HG02678 (cell line): ENCODE measurements around the gene NDUFA12.

ENCODE experiments used
- ATAC-seq: cut with Tn5 transposase; IDR thresholded peaks from one replicate; pipeline ENCODE4 v1.9.1; 2021; ENCODE audit warnings: mild to moderate bottlenecking, moderate library complexity; ENCODE audit not compliant: unreplicated experiment

NDUFA12 gene

DNA sequence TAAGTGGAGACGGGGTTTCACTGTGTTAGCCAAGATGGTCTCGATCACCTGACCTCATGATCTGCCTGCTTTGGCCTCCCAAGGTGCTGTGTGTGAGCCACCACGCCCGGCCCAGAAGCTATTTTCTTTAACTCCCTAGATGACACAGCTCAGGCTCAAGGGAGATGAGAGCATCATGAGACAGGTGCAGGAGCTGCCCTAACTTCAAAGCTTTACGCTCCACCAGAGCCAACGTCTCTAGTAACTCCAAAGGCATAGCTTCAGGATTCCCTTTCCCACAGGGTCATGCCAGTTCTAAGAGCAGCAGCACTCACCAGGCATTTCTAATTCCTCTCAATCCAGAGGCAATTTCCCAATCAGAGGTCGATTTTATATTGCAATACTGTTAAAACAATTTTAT is 21.0 kb downstream of the NDUFA12 start:
- ATAC-seq, result no peak

DNA sequence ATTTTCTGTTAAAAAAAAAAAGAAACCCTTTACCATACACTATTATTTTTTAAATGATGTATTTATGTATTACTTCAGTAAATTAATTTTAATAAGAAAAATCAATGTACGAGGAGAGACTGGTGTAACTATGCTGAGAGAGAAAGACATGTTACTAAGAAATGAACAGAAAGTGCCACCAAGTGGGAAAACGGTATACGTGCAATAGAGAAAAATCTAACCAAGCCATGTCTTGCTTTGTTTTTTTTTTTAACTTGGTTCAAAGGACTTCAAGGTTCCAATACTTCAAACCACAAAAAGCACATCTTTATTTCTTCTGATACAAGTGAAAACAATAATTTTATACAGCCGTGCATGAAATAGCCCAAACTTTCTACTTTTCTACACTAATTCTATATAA is 22.9 kb downstream of the NDUFA12 start:
- ATAC-seq, result no peak

DNA sequence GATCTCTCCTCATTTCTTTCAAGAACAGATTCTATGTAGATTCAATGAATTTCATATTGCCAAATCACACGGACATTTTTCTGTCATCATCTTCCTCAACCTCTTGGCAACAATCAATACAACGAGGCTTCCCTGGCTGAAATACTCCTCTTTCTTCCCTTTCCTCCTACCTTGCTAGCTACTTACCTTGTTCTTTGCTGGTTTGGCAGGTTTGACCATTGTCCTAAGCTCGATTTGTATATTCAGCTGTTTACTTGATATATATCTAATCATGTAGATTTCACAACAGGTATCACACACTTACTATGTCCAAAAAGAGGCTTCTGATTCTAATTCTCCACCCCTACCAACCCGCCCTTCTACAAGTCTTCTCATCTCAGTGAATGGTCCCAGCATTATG is 23.6 kb downstream of the NDUFA12 start:
- ATAC-seq, result no peak

DNA sequence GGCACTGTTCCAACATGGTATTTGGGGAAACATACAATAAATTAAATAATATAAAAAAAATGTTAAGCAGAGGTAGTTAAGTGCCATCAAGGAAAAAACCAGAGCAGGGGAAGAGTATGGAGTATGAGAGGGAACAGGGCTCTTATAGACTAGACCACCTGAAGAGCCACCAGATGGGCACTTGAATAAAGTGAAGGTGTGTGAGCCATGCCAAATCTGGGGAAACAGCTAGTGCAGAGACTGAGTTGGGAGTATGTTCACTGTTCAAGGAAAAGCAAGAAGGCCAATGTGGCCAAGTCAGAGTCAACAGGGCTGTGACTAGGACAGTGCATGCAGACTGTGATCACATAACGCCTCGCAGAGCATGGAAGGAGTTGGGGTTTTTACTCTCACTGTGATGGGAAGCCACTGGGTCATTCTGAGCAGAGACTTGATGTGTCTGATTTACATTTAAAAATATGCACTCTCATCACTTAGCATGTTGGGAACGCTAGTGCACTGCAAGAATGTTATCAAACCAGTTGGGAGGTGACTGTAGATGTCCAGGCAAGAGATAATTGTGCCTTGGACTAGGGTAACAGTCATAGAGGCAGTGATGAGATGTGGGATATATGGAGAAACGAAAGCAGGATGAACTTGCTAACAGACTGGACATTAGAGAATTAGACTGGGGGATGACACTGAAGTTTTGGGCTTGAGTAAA is 25.6 kb downstream of the NDUFA12 start:
- no peak for ATAC-seq

GRCh38 chr12:94973221-94973620 is 30.3 kb downstream of the NDUFA12 start:
- no peak for ATAC-seq

- no peak for ATAC-seq
Measured at GRCh38 chr12:94972795-94973194, 30.7 kb downstream of the NDUFA12 start.

GRCh38 chr12:94971923-94972322 is 31.6 kb downstream of the NDUFA12 start:
- no peak for ATAC-seq

DNA sequence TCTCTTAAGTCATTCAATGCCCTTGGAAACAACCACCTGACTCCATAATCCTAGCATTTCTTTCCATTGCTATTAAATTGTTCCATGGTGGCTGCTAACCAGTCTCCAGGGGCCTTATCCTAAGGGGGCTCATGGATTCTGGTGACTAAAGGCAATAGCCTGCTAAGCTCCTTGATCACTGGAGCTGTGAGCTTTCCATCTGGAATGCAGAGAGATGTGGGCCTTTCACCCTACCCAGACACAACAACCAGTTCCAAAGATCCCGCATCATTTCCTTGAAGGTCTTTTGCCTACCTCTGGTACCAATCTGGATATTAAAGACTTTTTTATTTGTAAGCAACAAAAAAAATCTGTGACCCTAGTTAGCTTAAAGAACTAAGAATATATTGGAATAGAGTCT is 32.9 kb downstream of the NDUFA12 start:
- ATAC-seq, result no peak

GRCh38 chr12:94969424-94969823 is 34.1 kb downstream of the NDUFA12 start:
- ATAC-seq, result peak; percentile 68

DNA sequence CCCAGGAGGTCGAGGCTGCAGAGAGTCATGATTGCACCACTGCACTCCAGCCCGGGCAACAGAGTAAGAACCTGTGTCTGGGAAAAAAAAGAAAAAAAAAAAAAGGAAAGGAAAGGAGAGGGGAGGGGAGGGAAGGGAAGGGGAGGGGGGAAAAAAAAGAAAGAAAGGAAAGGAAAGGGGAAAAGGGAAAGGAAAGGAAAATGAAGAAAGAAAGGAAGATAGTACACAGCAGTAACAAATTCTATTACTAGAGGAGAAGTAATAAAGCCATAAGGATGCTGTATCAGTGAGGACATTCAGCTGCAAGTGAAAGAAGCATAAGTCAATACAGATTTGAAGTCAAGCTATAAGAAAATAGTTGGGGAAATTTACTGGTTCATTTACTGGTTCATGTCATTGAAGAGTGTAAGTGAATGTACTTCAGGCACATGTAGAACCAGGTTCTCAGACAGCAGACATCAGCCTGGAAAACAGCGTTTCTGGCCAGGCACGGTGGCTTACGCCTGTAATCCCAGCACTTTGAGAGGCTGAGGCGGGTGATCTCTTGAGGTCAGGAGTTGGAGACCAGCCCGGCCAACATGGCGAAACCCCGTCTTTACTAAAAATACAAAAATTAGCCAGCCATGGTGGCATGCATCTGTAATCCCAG is 37.4 kb downstream of the NDUFA12 start:
- ATAC-seq, result no peak

DNA sequence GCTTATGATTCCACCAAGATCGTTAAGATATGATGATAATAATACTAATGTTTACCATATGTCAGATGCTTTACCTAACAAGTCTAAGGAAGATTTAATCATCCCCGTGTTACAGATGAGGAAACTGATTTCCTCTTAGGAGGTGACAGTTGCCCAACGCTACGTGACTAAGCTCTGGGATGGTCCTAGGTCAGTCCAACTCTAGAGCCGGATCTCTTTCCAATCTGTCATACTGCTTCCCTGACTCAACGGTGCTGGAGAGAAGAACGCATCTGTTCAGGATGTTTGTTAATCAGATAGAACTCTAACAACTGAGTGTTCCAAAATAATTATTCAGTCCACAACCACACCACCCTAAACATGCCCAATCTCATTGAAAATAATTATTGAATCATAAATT is 39.8 kb downstream of the NDUFA12 start:
- ATAC-seq, result no peak

GRCh38 chr12:94962670-94963069 is 40.8 kb downstream of the NDUFA12 start:
- ATAC-seq, result no peak

DNA sequence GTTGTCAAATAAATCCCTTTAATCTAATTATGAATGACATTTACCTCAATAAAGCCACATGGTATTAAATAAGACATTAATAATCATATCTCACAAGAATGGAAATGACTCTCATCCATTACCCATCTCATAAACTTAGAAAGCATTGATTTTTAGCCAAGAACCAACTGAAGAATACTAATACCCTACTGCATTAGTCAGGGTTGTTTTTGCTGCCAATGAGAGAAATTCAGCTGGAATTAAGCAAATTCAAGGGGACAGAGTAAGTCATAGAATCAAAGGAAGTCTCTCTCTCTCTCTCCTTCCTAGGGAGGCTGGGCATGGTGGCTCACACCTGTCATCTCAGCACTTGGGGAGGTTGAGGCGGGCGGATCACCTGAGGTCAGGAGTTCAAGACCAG is 41.6 kb downstream of the NDUFA12 start:
- no peak for ATAC-seq

DNA sequence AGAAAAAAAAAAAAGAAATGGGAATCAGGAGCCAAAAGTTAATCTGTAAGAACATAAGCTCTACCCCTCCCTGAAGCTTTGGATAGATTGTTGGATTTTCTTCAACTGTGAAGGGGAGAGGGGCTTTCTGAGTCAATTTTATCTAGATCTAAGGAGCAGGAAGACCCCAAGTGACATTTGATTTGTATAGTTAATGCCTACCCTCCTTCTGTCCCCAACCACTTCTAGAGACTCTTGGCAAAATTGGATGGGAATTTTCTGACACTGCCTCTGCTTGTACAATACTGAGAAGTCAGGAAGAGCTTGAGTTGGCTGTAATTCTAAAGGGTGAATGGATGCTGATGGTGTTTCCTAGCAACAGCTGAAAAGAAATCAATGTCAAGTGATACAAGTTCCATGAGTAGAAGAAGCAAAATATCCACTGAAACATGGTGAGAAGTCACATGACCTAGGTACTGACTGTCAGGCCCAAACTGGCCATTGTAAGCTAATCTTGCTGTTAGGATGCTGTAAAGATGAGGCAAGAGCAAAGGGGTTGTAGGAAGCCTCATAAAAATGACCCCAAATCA is 42.2 kb downstream of the NDUFA12 start:
- ATAC-seq, result no peak

GRCh38 chr12:94957006-94957405 is 46.5 kb downstream of the NDUFA12 start:
- no peak for ATAC-seq

DNA sequence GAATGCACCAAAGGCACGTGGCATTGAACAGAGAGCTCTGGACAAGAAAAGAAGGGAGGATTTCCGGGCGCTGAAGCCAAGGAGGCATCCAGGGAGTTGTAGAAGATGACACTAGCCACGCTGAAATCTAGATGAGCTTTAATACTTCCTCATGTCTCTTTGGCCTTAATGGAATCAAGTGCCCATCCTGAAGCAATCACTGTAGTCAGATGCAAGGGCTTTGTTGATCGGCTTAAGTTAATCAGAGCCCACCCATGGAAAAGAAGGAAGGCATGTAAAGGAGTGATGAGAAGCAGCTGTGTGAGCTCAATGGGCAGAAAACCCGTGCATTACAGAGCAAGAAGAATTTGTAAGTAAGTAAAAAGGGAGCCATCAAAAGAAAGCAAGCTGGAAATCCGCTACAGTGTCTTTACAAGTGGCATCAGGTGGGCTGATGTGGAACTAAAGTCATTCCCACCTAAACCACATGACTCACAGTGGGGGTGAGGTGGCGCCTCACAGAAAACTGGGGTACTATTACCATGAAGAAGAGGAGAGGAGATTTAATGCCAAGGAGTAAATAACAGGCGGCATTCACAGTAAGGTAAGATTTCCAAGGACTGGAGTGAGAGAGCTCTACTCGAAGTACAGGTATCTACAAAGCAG is 48.4 kb downstream of the NDUFA12 start:
- no peak for ATAC-seq

DNA sequence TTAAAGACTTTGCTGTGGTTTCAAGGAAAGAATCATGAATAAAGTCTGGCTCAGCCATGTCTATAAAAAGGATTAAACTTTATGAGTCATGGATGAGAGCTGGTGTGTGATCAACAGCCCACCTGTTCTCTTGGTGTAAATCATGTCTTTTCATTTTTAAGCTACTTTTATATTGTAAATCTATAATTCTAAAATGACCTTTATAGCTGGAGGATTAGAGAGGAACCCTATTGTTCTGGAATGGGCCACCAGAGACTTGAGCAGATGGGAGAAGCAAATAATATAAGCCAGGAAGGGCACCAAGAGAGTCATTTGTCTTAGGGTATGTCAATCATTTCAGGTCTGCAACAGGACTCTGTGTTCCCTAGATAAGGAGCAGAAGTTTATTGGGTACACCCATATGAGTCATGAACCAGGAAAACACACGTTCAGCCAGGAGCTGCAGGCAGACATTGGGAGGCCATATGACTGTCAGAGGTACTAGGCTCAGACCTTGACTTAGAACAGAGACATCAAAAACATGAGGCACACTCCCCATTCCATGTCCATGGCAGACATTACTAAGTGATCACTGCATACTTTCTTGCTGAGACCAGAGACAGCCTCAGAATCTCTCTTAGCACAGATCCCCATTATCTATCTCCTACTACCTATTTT is 49.3 kb downstream of the NDUFA12 start:
- ATAC-seq, result no peak

GRCh38 chr12:94952325-94952724 is 51.2 kb downstream of the NDUFA12 start:
- ATAC-seq, result no peak

DNA sequence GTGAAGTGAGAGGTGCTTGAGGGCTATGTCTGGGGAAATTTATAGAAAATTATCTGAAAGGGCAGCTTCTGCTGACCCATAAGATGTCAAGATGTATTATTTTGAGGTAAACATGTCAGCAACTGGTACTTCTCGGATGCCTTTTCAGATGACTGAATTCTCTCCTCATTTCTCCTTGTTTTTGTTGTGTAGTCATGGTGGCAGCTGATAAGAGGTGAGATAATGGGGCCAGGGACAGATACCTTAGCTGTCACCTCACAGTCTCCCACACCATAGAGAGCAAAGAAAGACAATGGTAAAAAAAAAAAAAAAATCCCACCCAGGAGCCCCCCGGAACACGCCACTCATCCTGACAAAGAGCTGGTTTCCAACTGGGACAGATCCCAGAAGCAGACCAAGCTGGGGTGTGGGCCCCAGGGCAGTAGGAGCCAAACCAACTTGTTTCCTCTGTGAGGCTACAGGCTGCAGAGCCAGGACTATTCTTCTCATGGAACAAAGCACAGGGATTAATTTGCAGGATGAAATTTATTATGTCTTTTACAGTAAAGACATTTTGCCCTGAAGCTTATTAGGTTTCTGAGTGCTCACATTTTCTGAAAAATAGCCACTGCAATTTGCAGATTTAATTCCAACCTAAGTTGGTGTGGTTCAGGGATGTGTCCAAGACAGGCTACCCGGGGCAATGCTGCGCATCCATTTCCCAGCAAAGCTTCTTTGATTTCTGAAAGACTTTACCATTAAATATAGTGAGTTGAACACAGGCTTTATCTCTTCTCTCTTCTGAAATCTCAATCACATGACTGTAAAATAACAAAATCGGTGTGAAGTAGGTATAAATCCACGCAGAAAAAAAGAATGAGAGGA is 52.2 kb downstream of the NDUFA12 start:
- ATAC-seq, result no peak

- ATAC-seq, result no peak
Measured at GRCh38 chr12:94948232-94948810, 55.2 kb downstream of the NDUFA12 start.
